ENCODE measurements around the gene SERPINB1.

Gene SERPINB1

DNA sequence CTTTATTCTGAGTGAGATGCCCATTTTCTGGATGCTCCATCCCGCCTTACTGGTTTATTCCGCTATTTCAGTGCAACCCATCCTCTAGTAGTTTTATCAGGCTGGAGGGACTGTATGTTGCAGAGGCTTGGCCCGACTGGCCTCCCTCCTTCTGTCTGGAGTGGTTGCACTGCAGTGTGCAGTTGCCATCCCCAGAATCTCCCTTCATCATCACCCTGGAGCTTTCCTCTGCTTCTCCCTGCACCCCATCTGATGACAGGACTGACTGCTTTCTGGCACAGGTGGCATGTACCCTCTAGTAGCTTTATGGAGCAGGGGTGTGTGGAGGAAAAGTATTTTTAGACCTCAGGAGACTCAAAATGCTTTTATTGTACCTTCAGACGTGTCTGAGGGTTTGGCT is 55.4 kb downstream of the SERPINB1 start:
- Histone ChIP-seq H3K4me3 (ENCODE audit: low read depth in 1 of 2, low read length in 2 of 2) (no peak overlapping the region), H3K27me3 (ENCODE audit: low read depth, low read length) (no peaks in the 10 kb centered on the region), H3K9me3 (ENCODE audit: control insufficient read depth in 1 of 2, low read length in 2 of 2) (no peaks in the 10 kb centered on the region), H3K4me1 (ENCODE audit: control insufficient read depth in 1 of 2, insufficient read depth in 2 of 2, low read length in 2 of 2) (peaks cover 4 to 12% of the 10 kb centered on the region in 2 donors), H3K36me3 (ENCODE audit: control insufficient read depth in 1 of 2, insufficient read depth in 2 of 2, low read length in 2 of 2) (peaks cover 21 to 47% of the 10 kb centered on the region in 2 donors), H3K27ac (ENCODE audit: low read length) (no peak overlapping the region)

DNA sequence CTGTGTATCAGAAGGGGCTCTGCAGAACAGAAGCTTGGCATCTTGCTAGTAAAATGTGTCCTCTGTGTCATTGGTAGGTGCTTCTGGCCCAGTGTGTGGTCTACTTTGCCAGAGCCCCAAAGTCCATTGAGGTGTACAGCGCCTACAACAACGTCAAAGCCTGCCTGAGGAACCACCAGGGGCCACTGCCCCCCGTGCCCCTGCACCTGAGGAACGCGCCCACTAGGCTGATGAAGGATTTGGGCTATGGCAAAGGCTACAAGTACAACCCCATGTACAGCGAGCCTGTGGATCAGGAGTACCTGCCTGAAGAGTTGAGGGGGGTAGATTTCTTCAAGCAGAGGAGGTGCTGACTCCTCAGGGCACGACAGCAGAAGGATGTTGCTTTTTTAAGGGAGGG is 56.7 kb downstream of the SERPINB1 start:
- H3K36me3 ChIP-seq (ENCODE audit: control insufficient read depth in 1 of 2, insufficient read depth in 2 of 2, low read length in 2 of 2) = peaks cover 33 to 57% of the 10 kb centered on the region in 2 donors

DNA sequence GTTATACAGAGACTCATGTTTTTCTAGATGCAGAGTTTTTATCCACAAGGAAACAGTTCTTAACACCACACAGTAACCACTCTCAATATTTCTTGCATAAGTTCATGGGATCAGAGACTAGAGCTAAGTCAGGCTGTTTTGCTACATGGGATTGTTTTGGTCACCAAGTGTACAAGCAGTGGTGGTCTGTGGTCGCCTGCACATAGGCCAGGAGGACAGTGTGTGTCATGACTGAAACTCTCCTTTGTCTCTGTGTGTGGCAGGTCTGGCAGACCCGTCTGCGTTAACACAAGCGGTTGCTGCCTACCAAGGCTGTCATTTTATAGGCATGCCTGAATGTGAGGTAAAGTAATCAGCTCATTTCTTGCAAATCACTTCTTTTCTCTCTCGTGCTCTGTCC is 57.6 kb downstream of the SERPINB1 start:
- no peak overlapping the region for H3K27ac ChIP-seq (ENCODE audit: low read length)
- no peak overlapping the region for H3K4me3 ChIP-seq (ENCODE audit: low read depth in 1 of 2, low read length in 2 of 2)
- H3K27me3 ChIP-seq (ENCODE audit: low read depth, low read length) = no peaks in the 10 kb centered on the region
- peaks cover 0 to 4% of the 10 kb centered on the region in 2 donors for H3K4me1 ChIP-seq (ENCODE audit: control insufficient read depth in 1 of 2, insufficient read depth in 2 of 2, low read length in 2 of 2)
- peaks cover 41 to 66% of the 10 kb centered on the region in 2 donors for H3K36me3 ChIP-seq (ENCODE audit: control insufficient read depth in 1 of 2, insufficient read depth in 2 of 2, low read length in 2 of 2)
- H3K9me3 ChIP-seq (ENCODE audit: control insufficient read depth in 1 of 2, low read length in 2 of 2) = no peaks in the 10 kb centered on the region

More for the DNA sequence above, 56.7 kb downstream of the SERPINB1 start:
- no peak overlapping the region for H3K4me3 ChIP-seq (ENCODE audit: low read depth in 1 of 2, low read length in 2 of 2)
- H3K9me3 ChIP-seq (ENCODE audit: control insufficient read depth in 1 of 2, low read length in 2 of 2) = no peaks in the 10 kb centered on the region
- H3K27ac ChIP-seq (ENCODE audit: low read length) = no peak overlapping the region
- H3K4me1 ChIP-seq (ENCODE audit: control insufficient read depth in 1 of 2, insufficient read depth in 2 of 2, low read length in 2 of 2) = peaks cover 0 to 4% of the 10 kb centered on the region in 2 donors
- no peaks in the 10 kb centered on the region for H3K27me3 ChIP-seq (ENCODE audit: low read depth, low read length)

DNA sequence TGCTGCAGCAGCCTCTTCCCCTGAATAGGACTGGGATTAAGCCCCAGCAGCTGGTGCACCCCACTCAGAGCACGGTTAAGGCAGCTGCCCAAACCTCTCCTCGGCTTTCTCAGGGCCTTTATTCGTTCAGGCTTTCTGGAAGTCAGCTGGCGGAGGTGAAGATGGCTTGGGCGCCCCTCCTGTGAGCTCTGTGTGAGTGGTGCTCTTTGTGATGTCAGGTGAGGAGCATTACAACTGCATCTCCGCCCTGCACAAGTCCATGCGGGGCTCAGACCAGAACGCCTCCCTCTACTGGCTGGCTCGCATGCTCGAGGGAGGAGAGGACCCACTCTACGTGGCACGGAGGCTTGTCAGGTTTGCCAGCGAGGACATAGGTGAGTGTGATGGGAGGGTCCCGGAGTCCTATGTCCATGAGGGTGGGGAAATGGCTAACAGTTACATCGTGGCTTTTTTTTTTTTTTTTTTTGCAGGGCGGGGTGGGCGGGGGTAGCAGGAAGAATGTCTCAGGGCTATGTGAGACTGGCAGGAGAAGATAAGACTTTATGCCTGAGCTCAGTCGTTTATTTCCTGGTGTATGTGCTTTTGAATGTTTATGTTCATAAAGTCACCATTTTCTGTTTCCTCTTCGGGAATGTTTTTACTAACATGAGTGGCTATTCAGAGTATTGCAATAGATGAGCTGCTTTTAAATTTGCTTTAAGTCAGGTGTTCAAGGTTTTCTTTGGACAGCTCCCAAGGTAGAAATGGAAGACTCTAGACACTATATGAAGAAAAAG is 58.3 kb downstream of the SERPINB1 start:
- peaks cover 0 to 4% of the 10 kb centered on the region in 2 donors for H3K4me1 ChIP-seq (ENCODE audit: control insufficient read depth in 1 of 2, insufficient read depth in 2 of 2, low read length in 2 of 2)
- no peak overlapping the region for H3K4me3 ChIP-seq (ENCODE audit: low read depth in 1 of 2, low read length in 2 of 2)
- H3K27ac ChIP-seq (ENCODE audit: low read length) = no peak overlapping the region
- no peaks in the 10 kb centered on the region for H3K9me3 ChIP-seq (ENCODE audit: control insufficient read depth in 1 of 2, low read length in 2 of 2)
- H3K27me3 ChIP-seq (ENCODE audit: low read depth, low read length) = no peaks in the 10 kb centered on the region
- peaks cover 44 to 66% of the 10 kb centered on the region in 2 donors for H3K36me3 ChIP-seq (ENCODE audit: control insufficient read depth in 1 of 2, insufficient read depth in 2 of 2, low read length in 2 of 2)

DNA sequence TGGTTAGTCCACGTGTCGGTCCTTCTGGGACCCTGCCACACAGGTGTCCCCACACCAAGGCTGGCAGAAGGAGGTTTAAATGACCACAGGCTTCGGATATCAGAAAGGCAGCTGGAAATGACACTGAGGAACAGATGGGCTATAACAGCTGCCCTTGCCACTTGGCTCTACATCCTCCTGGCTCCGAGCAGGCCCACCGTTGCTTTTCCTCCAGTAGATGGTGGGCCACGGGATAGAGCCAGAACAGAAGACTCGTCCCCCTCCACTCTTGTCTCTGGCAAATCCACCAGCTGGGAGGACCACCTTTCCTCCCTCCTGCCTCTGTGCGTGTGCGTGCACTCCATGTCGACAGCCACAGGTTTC is 58.9 kb downstream of the SERPINB1 start:
- H3K4me3 ChIP-seq (ENCODE audit: low read depth in 1 of 2, low read length in 2 of 2) = no peak overlapping the region
- no peaks in the 10 kb centered on the region for H3K27me3 ChIP-seq (ENCODE audit: low read depth, low read length)
- no peaks in the 10 kb centered on the region for H3K9me3 ChIP-seq (ENCODE audit: control insufficient read depth in 1 of 2, low read length in 2 of 2)
- peaks cover 0 to 4% of the 10 kb centered on the region in 2 donors for H3K4me1 ChIP-seq (ENCODE audit: control insufficient read depth in 1 of 2, insufficient read depth in 2 of 2, low read length in 2 of 2)
- no peak overlapping the region for H3K27ac ChIP-seq (ENCODE audit: low read length)
- H3K36me3 ChIP-seq (ENCODE audit: control insufficient read depth in 1 of 2, insufficient read depth in 2 of 2, low read length in 2 of 2) = peaks cover 44 to 64% of the 10 kb centered on the region in 2 donors

- no peak overlapping the region for H3K4me3 ChIP-seq (ENCODE audit: low read depth in 1 of 2, low read length in 2 of 2)
- H3K27me3 ChIP-seq (ENCODE audit: low read depth, low read length) = no peaks in the 10 kb centered on the region
- no peak overlapping the region for H3K27ac ChIP-seq (ENCODE audit: low read length)
- peaks cover 0 to 4% of the 10 kb centered on the region in 2 donors for H3K4me1 ChIP-seq (ENCODE audit: control insufficient read depth in 1 of 2, insufficient read depth in 2 of 2, low read length in 2 of 2)
- no peaks in the 10 kb centered on the region for H3K9me3 ChIP-seq (ENCODE audit: control insufficient read depth in 1 of 2, low read length in 2 of 2)
- H3K36me3 ChIP-seq (ENCODE audit: control insufficient read depth in 1 of 2, insufficient read depth in 2 of 2, low read length in 2 of 2) = peaks cover 44 to 60% of the 10 kb centered on the region in 2 donors
Measured at GRCh38 chr6:2782356-2782708, 59.3 kb downstream of the SERPINB1 start.

Data from muscle layer of duodenum (tissue), 2 donors.